HG03469 (cell line): ENCODE data around the gene PGBD1.

Source experiments
- ATAC-seq: cut with Tn5 transposase; IDR thresholded peaks from one replicate; pipeline ENCODE4 v1.9.1; 2021; ENCODE audit warnings: mild to moderate bottlenecking, moderate library complexity, moderate number of reproducible peaks; ENCODE audit not compliant: unreplicated experiment

The PGBD1 gene

GRCh38 chr6:28281288-28282064, at the start of gene PGBD1:
PGBD1 (plus strand) TSS chr6:28281572; CDS start chr6:28283814, 2,242 bp downstream.
- ATAC-seq: no peak

GRCh38 chr6:28232785-28233184, 48.6 kb upstream of the PGBD1 start:
- ATAC-seq: no peak

GRCh38 chr6:28235912-28236452, 45.4 kb upstream of the PGBD1 start:
- no peak for ATAC-seq

- no peak for ATAC-seq
These were observed 41.7 kb upstream of the PGBD1 start for GRCh38 chr6:28239636-28240035.

GRCh38 chr6:28240471-28240870, 40.9 kb upstream of the PGBD1 start:
- ATAC-seq: no peak

- ATAC-seq: no peak
These were observed 37.4 kb upstream of the PGBD1 start for GRCh38 chr6:28243946-28244345.

GRCh38 chr6:28245206-28245941, 36.0 kb upstream of the PGBD1 start:
- no peak for ATAC-seq

GRCh38 chr6:28248916-28249315, 32.5 kb upstream of the PGBD1 start:
- no peak for ATAC-seq

GRCh38 chr6:28250747-28251146, 30.6 kb upstream of the PGBD1 start:
- no peak for ATAC-seq

GRCh38 chr6:28251661-28252008, 29.7 kb upstream of the PGBD1 start:
- peak; percentile 12 for ATAC-seq

- ATAC-seq: peak; percentile 65
These were observed 29.1 kb upstream of the PGBD1 start, which contains the start of gene ZKSCAN4 for GRCh38 chr6:28252009-28252975. ZKSCAN4 (minus strand) TSS chr6:28252269; CDS start chr6:28251980, 289 bp downstream.

GRCh38 chr6:28254121-28254519, 27.3 kb upstream of the PGBD1 start:
- ATAC-seq: no peak

GRCh38 chr6:28257042-28257441, 24.3 kb upstream of the PGBD1 start:
- no peak for ATAC-seq

GRCh38 chr6:28258877-28259777, 22.2 kb upstream of the PGBD1 start, which contains the start of gene NKAPL:
NKAPL (plus strand) TSS chr6:28259297; CDS start chr6:28259372, 75 bp downstream.
- ATAC-seq: no peak

GRCh38 chr6:28263922-28264321, 17.4 kb upstream of the PGBD1 start:
- no peak for ATAC-seq

- no peak for ATAC-seq
These were observed 16.5 kb upstream of the PGBD1 start for GRCh38 chr6:28264834-28265401.

- ATAC-seq: no peak
These were observed 14.8 kb upstream of the PGBD1 start for GRCh38 chr6:28266563-28266961.

GRCh38 chr6:28266962-28267694, 14.2 kb upstream of the PGBD1 start, which contains the start of gene ZSCAN26:
ZSCAN26 (plus strand) TSS chr6:28267143; CDS start chr6:28271920, 4,777 bp downstream.
- ATAC-seq: peak; percentile 85
